Measurements from ENCODE around the gene KAT2A.
"Not testable (repeated sequence)": the region's sequence is repeated elsewhere in the genome, so short reads cannot be mapped to it uniquely, and the experiment has no call there.

- not testable (repeated sequence) for TF ChIP-seq XRCC4 (IDR thresholded peaks at IDR 0.05; ENCODE audit: extremely low read depth, insufficient read depth, insufficient read length); ZBTB7A (IDR thresholded peaks at IDR 0.05; ENCODE audit: borderline replicate concordance, control insufficient read depth, low read depth, low read length); CAMTA2 (CRISPR knock-in tag; conservative IDR thresholded peaks at IDR 0.05); EGR1 (conservative IDR thresholded peaks at IDR 0.05); KLF10 (CRISPR knock-in tag; IDR thresholded peaks at IDR 0.05); ARID4B (CRISPR knock-in tag; IDR thresholded peaks at IDR 0.05); ZNF639 (CRISPR knock-in tag; conservative IDR thresholded peaks at IDR 0.05 in 1 of 2, IDR thresholded peaks at IDR 0.05 in 1 of 2); POLR2A (conservative IDR thresholded peaks at IDR 0.05)
- TF ChIP-seq, protein P1, sequence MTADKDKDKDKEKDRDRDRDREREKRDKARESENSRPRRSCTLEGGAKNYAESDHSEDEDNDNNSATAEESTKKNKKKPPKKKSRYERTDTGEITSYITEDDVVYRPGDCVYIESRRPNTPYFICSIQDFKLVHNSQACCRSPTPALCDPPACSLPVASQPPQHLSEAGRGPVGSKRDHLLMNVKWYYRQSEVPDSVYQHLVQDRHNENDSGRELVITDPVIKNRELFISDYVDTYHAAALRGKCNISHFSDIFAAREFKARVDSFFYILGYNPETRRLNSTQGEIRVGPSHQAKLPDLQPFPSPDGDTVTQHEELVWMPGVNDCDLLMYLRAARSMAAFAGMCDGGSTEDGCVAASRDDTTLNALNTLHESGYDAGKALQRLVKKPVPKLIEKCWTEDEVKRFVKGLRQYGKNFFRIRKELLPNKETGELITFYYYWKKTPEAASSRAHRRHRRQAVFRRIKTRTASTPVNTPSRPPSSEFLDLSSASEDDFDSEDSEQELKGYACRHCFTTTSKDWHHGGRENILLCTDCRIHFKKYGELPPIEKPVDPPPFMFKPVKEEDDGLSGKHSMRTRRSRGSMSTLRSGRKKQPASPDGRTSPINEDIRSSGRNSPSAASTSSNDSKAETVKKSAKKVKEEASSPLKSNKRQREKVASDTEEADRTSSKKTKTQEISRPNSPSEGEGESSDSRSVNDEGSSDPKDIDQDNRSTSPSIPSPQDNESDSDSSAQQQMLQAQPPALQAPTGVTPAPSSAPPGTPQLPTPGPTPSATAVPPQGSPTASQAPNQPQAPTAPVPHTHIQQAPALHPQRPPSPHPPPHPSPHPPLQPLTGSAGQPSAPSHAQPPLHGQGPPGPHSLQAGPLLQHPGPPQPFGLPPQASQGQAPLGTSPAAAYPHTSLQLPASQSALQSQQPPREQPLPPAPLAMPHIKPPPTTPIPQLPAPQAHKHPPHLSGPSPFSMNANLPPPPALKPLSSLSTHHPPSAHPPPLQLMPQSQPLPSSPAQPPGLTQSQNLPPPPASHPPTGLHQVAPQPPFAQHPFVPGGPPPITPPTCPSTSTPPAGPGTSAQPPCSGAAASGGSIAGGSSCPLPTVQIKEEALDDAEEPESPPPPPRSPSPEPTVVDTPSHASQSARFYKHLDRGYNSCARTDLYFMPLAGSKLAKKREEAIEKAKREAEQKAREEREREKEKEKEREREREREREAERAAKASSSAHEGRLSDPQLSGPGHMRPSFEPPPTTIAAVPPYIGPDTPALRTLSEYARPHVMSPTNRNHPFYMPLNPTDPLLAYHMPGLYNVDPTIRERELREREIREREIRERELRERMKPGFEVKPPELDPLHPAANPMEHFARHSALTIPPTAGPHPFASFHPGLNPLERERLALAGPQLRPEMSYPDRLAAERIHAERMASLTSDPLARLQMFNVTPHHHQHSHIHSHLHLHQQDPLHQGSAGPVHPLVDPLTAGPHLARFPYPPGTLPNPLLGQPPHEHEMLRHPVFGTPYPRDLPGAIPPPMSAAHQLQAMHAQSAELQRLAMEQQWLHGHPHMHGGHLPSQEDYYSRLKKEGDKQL (CRISPR knock-in tag; IDR thresholded peaks at IDR 0.05; ENCODE audit: borderline replicate concordance): not testable (repeated sequence)
- TF ChIP-seq, protein P2, sequence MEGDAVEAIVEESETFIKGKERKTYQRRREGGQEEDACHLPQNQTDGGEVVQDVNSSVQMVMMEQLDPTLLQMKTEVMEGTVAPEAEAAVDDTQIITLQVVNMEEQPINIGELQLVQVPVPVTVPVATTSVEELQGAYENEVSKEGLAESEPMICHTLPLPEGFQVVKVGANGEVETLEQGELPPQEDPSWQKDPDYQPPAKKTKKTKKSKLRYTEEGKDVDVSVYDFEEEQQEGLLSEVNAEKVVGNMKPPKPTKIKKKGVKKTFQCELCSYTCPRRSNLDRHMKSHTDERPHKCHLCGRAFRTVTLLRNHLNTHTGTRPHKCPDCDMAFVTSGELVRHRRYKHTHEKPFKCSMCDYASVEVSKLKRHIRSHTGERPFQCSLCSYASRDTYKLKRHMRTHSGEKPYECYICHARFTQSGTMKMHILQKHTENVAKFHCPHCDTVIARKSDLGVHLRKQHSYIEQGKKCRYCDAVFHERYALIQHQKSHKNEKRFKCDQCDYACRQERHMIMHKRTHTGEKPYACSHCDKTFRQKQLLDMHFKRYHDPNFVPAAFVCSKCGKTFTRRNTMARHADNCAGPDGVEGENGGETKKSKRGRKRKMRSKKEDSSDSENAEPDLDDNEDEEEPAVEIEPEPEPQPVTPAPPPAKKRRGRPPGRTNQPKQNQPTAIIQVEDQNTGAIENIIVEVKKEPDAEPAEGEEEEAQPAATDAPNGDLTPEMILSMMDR (IDR thresholded peaks at IDR 0.05 in 2 of 3, conservative IDR thresholded peaks at IDR 0.05 in 1 of 3; ENCODE audit: insufficient read depth in 2 of 3, low read depth in 1 of 3, low read length in 3 of 3): not testable (repeated sequence)
- TF ChIP-seq, protein P3, sequence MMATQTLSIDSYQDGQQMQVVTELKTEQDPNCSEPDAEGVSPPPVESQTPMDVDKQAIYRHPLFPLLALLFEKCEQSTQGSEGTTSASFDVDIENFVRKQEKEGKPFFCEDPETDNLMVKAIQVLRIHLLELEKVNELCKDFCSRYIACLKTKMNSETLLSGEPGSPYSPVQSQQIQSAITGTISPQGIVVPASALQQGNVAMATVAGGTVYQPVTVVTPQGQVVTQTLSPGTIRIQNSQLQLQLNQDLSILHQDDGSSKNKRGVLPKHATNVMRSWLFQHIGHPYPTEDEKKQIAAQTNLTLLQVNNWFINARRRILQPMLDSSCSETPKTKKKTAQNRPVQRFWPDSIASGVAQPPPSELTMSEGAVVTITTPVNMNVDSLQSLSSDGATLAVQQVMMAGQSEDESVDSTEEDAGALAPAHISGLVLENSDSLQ (IDR thresholded peaks at IDR 0.05): not testable (repeated sequence)
- TF ChIP-seq, protein P4, sequence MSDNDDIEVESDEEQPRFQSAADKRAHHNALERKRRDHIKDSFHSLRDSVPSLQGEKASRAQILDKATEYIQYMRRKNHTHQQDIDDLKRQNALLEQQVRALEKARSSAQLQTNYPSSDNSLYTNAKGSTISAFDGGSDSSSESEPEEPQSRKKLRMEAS (CRISPR knock-in tag; IDR thresholded peaks at IDR 0.05): not testable (repeated sequence)
- peak; percentile 47 for TF ChIP-seq CEBPB (tag; IDR thresholded peaks at IDR 0.05)
These were observed 19.5 kb upstream of the KAT2A start for GRCh38 chr17:42140690-42141089.
